Thyroid gland (tissue), 4 donors: ENCODE measurements around the gene GOLGA2.

Experiments
- POLR2A ChIP-seq, 2 donors: fragments of 450-650 bp; IDR thresholded peaks; one replicate each; pipeline ENCODE4 v1.6.1; 2017; ENCODE audit warnings: antibody characterized with exemption in 2 of 2, mild to moderate bottlenecking in 2 of 2, moderate library complexity in 1 of 2
- TF ChIP-seq, protein P1 (sequence below), 6 experiments: fragments of 200-600 bp in 3 of 6; fragments of 450-650 bp in 3 of 6; sonication (generic) in 3 of 6; IDR thresholded peaks; one replicate each; pipeline ENCODE4 v1.5.1; 2016 to 2019; ENCODE audit warnings: antibody characterized with exemption in 6 of 6, mild to moderate bottlenecking in 2 of 6, inconsistent platforms in 1 of 6, moderate library complexity in 1 of 6

GRCh38 chr9:128288273-128289004, 12.6 kb upstream of the GOLGA2 start:
- TF ChIP-seq, protein P1, sequence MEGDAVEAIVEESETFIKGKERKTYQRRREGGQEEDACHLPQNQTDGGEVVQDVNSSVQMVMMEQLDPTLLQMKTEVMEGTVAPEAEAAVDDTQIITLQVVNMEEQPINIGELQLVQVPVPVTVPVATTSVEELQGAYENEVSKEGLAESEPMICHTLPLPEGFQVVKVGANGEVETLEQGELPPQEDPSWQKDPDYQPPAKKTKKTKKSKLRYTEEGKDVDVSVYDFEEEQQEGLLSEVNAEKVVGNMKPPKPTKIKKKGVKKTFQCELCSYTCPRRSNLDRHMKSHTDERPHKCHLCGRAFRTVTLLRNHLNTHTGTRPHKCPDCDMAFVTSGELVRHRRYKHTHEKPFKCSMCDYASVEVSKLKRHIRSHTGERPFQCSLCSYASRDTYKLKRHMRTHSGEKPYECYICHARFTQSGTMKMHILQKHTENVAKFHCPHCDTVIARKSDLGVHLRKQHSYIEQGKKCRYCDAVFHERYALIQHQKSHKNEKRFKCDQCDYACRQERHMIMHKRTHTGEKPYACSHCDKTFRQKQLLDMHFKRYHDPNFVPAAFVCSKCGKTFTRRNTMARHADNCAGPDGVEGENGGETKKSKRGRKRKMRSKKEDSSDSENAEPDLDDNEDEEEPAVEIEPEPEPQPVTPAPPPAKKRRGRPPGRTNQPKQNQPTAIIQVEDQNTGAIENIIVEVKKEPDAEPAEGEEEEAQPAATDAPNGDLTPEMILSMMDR (IDR thresholded peaks at IDR 0.05), result no peak
- peak in 1 of 2 donors; percentile 25 for TF ChIP-seq POLR2A (IDR thresholded peaks at IDR 0.05)
